ENCODE results near the gene KRTAP12-1.

DNA sequence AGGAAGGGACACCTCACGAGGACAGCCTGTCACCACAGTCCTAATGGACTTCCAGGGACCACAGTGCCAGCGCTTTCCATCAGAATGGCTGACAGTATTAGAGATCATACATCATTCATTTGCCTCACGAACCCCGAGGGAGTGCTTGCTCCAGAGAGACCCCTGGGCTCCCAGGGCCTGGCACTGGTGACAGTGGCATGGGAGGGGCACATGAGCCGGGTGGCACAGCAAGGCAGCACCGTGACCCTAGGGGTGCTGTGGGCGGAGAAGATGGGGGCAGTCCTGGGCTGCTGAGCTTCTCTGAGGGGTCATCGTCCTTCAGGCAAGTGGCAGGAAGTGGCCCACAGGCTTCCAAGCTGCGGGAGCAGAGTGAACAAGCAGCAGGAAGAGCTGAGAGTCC, 45.8 kb upstream of the KRTAP12-1 start:
- TF ChIP-seq, protein P1, sequence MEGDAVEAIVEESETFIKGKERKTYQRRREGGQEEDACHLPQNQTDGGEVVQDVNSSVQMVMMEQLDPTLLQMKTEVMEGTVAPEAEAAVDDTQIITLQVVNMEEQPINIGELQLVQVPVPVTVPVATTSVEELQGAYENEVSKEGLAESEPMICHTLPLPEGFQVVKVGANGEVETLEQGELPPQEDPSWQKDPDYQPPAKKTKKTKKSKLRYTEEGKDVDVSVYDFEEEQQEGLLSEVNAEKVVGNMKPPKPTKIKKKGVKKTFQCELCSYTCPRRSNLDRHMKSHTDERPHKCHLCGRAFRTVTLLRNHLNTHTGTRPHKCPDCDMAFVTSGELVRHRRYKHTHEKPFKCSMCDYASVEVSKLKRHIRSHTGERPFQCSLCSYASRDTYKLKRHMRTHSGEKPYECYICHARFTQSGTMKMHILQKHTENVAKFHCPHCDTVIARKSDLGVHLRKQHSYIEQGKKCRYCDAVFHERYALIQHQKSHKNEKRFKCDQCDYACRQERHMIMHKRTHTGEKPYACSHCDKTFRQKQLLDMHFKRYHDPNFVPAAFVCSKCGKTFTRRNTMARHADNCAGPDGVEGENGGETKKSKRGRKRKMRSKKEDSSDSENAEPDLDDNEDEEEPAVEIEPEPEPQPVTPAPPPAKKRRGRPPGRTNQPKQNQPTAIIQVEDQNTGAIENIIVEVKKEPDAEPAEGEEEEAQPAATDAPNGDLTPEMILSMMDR (IDR thresholded peaks at IDR 0.05) = no peak
- TF ChIP-seq POLR2AphosphoS5 (IDR thresholded peaks at IDR 0.05; ENCODE audit: low read depth, low read length) (no peak), TCF7L2 (IDR thresholded peaks at IDR 0.05; ENCODE audit: low read depth, low read length) (no peak)
